Stimulated activated CD4-positive, alpha-beta T cell treated with anti-CD3 and anti-CD28 coated beads, TNF-alpha, amount 100 ng/mL, for 24 hours (primary cell): Measurements from ENCODE around the gene PDE4D.
"Not testable (repeated sequence)": the region's sequence is repeated elsewhere in the genome, so short reads cannot be mapped to it uniquely, and the experiment has no call there.

Source experiments
- DNase-seq, 3 experiments: peaks; one replicate each; pipeline ENCODE4 v3.0.0-alpha.2; 2020; ENCODE audit warnings: low read depth in 3 of 3

PDE4D gene

GRCh38 chr5:59799668-59800346, 93.7 kb downstream of the PDE4D start:
- DNase-seq, result no peak

- no peak for DNase-seq
Measured at GRCh38 chr5:59798862-59799667, 94.5 kb downstream of the PDE4D start.

- no peak for DNase-seq
Measured at GRCh38 chr5:59795141-59795540, 98.4 kb downstream of the PDE4D start.

- no peak for DNase-seq
Measured at GRCh38 chr5:59792983-59793585, 100.4 kb downstream of the PDE4D start.

- no peak for DNase-seq
Measured at GRCh38 chr5:59791617-59792016, 101.9 kb downstream of the PDE4D start.

- no peak for DNase-seq
Measured at GRCh38 chr5:59790776-59791475, 102.6 kb downstream of the PDE4D start.

- no peak for DNase-seq
Measured at GRCh38 chr5:59790376-59790775, 103.2 kb downstream of the PDE4D start.

- DNase-seq, result no peak
Measured at GRCh38 chr5:59789894-59790293, 103.6 kb downstream of the PDE4D start.

GRCh38 chr5:59789197-59789596, 104.3 kb downstream of the PDE4D start:
- DNase-seq, result no peak

- no peak for DNase-seq
Measured at GRCh38 chr5:59786334-59786805, 107.2 kb downstream of the PDE4D start.

- no peak for DNase-seq
Measured at GRCh38 chr5:59785676-59786333, 107.7 kb downstream of the PDE4D start.

GRCh38 chr5:59784708-59785107, 108.8 kb downstream of the PDE4D start:
- not testable (repeated sequence) for DNase-seq

GRCh38 chr5:59783264-59783663, 110.3 kb downstream of the PDE4D start:
- no peak for DNase-seq

- DNase-seq, result no peak
Measured at GRCh38 chr5:59782856-59783255, 110.7 kb downstream of the PDE4D start.

- no peak for DNase-seq
Measured at GRCh38 chr5:59779453-59779852, 114.1 kb downstream of the PDE4D start.

- DNase-seq, result no peak
Measured at GRCh38 chr5:59777028-59777427, 116.5 kb downstream of the PDE4D start.

GRCh38 chr5:59773294-59773693, 120.2 kb downstream of the PDE4D start:
- no peak for DNase-seq

GRCh38 chr5:59772757-59773156, 120.8 kb downstream of the PDE4D start:
- DNase-seq, result no peak

- DNase-seq, result no peak
Measured at GRCh38 chr5:59772206-59772605, 121.3 kb downstream of the PDE4D start.

- no peak for DNase-seq
Measured at GRCh38 chr5:59770953-59771352, 122.6 kb downstream of the PDE4D start.

GRCh38 chr5:59769832-59770231, 123.7 kb downstream of the PDE4D start:
- DNase-seq, result no peak

- no peak for DNase-seq
Measured at GRCh38 chr5:59769041-59769360, 124.5 kb downstream of the PDE4D start.
